GM19328 (cell line): ENCODE measurements around the gene LECT2.

Experiments used
- ATAC-seq: cut with Tn5 transposase; IDR thresholded peaks from one replicate; pipeline ENCODE4 v1.9.1; 2021; ENCODE audit warnings: mild to moderate bottlenecking, moderate library complexity; ENCODE audit not compliant: unreplicated experiment

LECT2 gene

GRCh38 chr5:135979510-135979909 is 24.7 kb upstream of the LECT2 start:
- no peak for ATAC-seq

GRCh38 chr5:135978993-135979392 is 24.2 kb upstream of the LECT2 start:
- no peak for ATAC-seq

GRCh38 chr5:135978212-135978631 is 23.4 kb upstream of the LECT2 start:
- no peak for ATAC-seq

GRCh38 chr5:135977375-135977928 is 22.7 kb upstream of the LECT2 start:
- peak; percentile 60 for ATAC-seq

GRCh38 chr5:135976216-135976615 is 21.4 kb upstream of the LECT2 start:
- no peak for ATAC-seq

GRCh38 chr5:135975122-135975521 is 20.3 kb upstream of the LECT2 start:
- ATAC-seq = no peak

- no peak for ATAC-seq
Observed at GRCh38 chr5:135974021-135974600, 19.3 kb upstream of the LECT2 start.

- no peak for ATAC-seq
Observed at GRCh38 chr5:135973323-135974020, 18.7 kb upstream of the LECT2 start.

- no peak for ATAC-seq
Observed at GRCh38 chr5:135971701-135972100, 16.9 kb upstream of the LECT2 start.

GRCh38 chr5:135966790-135967189 is 12.0 kb upstream of the LECT2 start:
- ATAC-seq = no peak

GRCh38 chr5:135966165-135966564 is 11.4 kb upstream of the LECT2 start:
- ATAC-seq = no peak

GRCh38 chr5:135965504-135965903 is 10.7 kb upstream of the LECT2 start:
- ATAC-seq = no peak

- no peak for ATAC-seq
Observed at GRCh38 chr5:135964670-135965320, 10.0 kb upstream of the LECT2 start.

- ATAC-seq = no peak
Observed at GRCh38 chr5:135955525-135955924, 742 bp upstream of the LECT2 start.

GRCh38 chr5:135953850-135954249 is 933 bp downstream of the LECT2 start:
- ATAC-seq = no peak

- no peak for ATAC-seq
Observed at GRCh38 chr5:135952683-135953082, 2.1 kb downstream of the LECT2 start.

- ATAC-seq = no peak
Observed at GRCh38 chr5:135951807-135952206, 3.0 kb downstream of the LECT2 start.

GRCh38 chr5:135951257-135951656 is 3.5 kb downstream of the LECT2 start:
- no peak for ATAC-seq

- no peak for ATAC-seq
Observed at GRCh38 chr5:135950611-135951010, 4.2 kb downstream of the LECT2 start.

- no peak for ATAC-seq
Observed at GRCh38 chr5:135944967-135945560, 9.7 kb downstream of the LECT2 start.

GRCh38 chr5:135944564-135944963 is 10.2 kb downstream of the LECT2 start:
- ATAC-seq = no peak
